PC-3 (cell line): Measurements from ENCODE around the gene SHROOM4. TPM values are rescaled to one million over a fixed set of nuclear protein-coding genes. Genes with fewer than 3 reads are reported as not detected.

Experiments used
- ATAC-seq: fragments of 200-7000 bp; cut with Tn5 transposase; 2 replicates; pipeline ENCODE4 v1.9.1; 2020; ENCODE audit warnings: mild to moderate bottlenecking, moderate library complexity
- BruUV-seq: library from RNA; stranded (reverse); fragments of 400-500 nt; replicated peaks from 2 replicates; lab custom pipeline; 2021; lab: Mats Ljungman, UMichigan
- CTCF ChIA-PET: fragments of 300-600 bp; sonication (Branson Sonifier 250); formaldehyde crosslinking; loops from one replicate; lab custom pipeline; 2022; ENCODE audit warnings: antibody characterized with exemption; lab: Charles Lee
- POLR2A ChIA-PET: fragments of 300-600 bp; sonication (Branson Sonifier 250); formaldehyde crosslinking; loops from one replicate; lab custom pipeline; 2022; ENCODE audit warnings: antibody characterized with exemption; ENCODE audit not compliant: unreplicated experiment; lab: Charles Lee
- DNase-seq: peaks from one replicate; pipeline ENCODE4 v3.0.0-alpha.2; 2015
- H2AFZ ChIP-seq: fragments of 300-600 bp; sonication (generic); 2 replicates; pipeline ENCODE4 v1.6.0; 2016; ENCODE audit warnings: antibody characterized with exemption, low read length
- H3F3A ChIP-seq: fragments of 300-600 bp; sonication (generic); one replicate; pipeline ENCODE4 v1.6.0; 2017; ENCODE audit warnings: antibody characterized with exemption, low read length, control low read depth, mild to moderate bottlenecking; ENCODE audit not compliant: unreplicated experiment
- H3K27ac ChIP-seq: fragments of 300-600 bp; sonication (generic); 2 replicates; pipeline ENCODE4 v1.5.1; 2016; ENCODE audit warnings: mild to moderate bottlenecking, low read length
- H3K27me3 ChIP-seq: fragments of 300-600 bp; sonication (generic); 2 replicates; pipeline ENCODE4 v1.6.1; 2016; ENCODE audit warnings: low read length, mixed read lengths
- H3K36me3 ChIP-seq: fragments of 300-600 bp; sonication (generic); 2 replicates; pipeline ENCODE4 v1.6.1; 2016; ENCODE audit warnings: low read depth, mixed run types, low read length, mixed read lengths
- H3K4me1 ChIP-seq: fragments of 300-600 bp; sonication (generic); 2 replicates; pipeline ENCODE4 v1.5.1; 2016; ENCODE audit warnings: low read length; ENCODE audit not compliant: insufficient read depth
- H3K4me2 ChIP-seq: fragments of 300-600 bp; sonication (generic); 2 replicates; pipeline ENCODE4 v1.6.0; 2016; ENCODE audit warnings: low read length
- H3K4me3 ChIP-seq: fragments of 300-600 bp; sonication (generic); 2 replicates; pipeline ENCODE4 v1.5.1; 2016; ENCODE audit warnings: mild to moderate bottlenecking, low read length, mixed read lengths
- H3K79me2 ChIP-seq: fragments of 300-600 bp; sonication (generic); 2 replicates; pipeline ENCODE4 v1.6.1; 2017; ENCODE audit warnings: low read length, mixed read lengths
- H3K9ac ChIP-seq: fragments of 300-600 bp; sonication (generic); 2 replicates; pipeline ENCODE4 v1.6.0; 2016; ENCODE audit warnings: mild to moderate bottlenecking, low read length
- H3K9me2 ChIP-seq: fragments of 300-600 bp; sonication (generic); replicated peaks from 2 replicates; pipeline ENCODE4 v1.6.1; 2016; ENCODE audit warnings: mixed run types, low read length, mixed read lengths
- H3K9me3 ChIP-seq: fragments of 300-600 bp; sonication (generic); 2 replicates; pipeline ENCODE4 v1.6.1; 2016; ENCODE audit warnings: low read length, mixed read lengths
- H4K20me1 ChIP-seq: fragments of 300-600 bp; sonication (generic); 2 replicates; pipeline ENCODE4 v1.6.1; 2016; ENCODE audit warnings: low read length, mixed read lengths
- CTCF ChIP-seq: fragments of 300-600 bp; sonication (generic); conservative IDR thresholded peaks from 2 replicates; pipeline ENCODE4 v1.5.1; 2017; ENCODE audit warnings: antibody characterized with exemption, low read depth, mild to moderate bottlenecking, low read length
- EZH2 ChIP-seq: fragments of 300-600 bp; sonication (generic); IDR thresholded peaks from one replicate; pipeline ENCODE4 v1.6.1; 2017; ENCODE audit warnings: antibody characterized with exemption, mild to moderate bottlenecking, low read length; ENCODE audit not compliant: unreplicated experiment
- EZH2phosphoT487 ChIP-seq: fragments of 300-600 bp; sonication (generic); IDR thresholded peaks from 2 replicates; pipeline ENCODE4 v1.6.1; 2018; ENCODE audit warnings: mild to moderate bottlenecking, antibody characterized with exemption, low read length, borderline replicate concordance
- intact Hi-C: fragments of 100-400 bp; cut with micrococcal nuclease; formaldehyde crosslinking; loops from 2 replicates; pipeline ENCODE4 v1.9.0; 2023
- total RNA-seq: library from RNA; depleted of rRNA; stranded (reverse); fragments of >200 nt; gene quantifications from 2 replicates; pipeline ENCODE4 v1.2.3, GENCODE V29; 2014

The SHROOM4 gene
- total RNA-seq, 1 experiment from 2014 or later = not detected

DNA sequence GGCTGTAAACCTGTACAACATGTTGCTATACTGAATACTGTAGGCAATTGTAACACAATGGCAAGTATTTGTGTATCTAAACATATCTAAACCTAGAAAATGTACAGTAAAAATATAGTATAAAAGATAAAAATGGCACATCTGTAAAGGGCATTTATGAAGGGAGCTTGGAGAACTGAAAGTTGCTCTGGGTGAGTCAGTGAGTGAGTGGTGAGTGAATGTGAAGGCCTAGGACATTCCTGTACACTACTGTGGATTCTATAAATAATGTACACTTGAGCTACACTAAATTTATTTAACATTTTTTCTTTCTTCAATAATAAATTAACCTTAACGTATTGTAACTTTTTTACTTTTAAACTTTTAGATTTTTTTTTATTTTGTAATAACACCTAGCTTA is 5.0 kb upstream of the SHROOM4 start:
- TF ChIP-seq EZH2 (no peak), EZH2phosphoT487 (no peak), CTCF (no peak)
- DNase-seq (no peak), ATAC-seq (no peak)
- Histone ChIP-seq H2AFZ (no peak overlapping the region), H3K4me2 (no peak overlapping the region), H3F3A (no peaks in the 10 kb centered on the region), H3K4me1 (no peaks in the 10 kb centered on the region), H3K27ac (no peak overlapping the region), H3K9me2 (no peaks in the 10 kb centered on the region), H3K36me3 (no peaks in the 10 kb centered on the region), H3K9ac (no peak overlapping the region), H4K20me1 (no peaks in the 10 kb centered on the region), H3K9me3 (no peaks in the 10 kb centered on the region), H3K27me3 (no peaks in the 10 kb centered on the region), H3K79me2 (no peaks in the 10 kb centered on the region), H3K4me3 (no peak overlapping the region)
- no TSS peak for BruUV-seq
- ChIA-PET POLR2A (no interaction called here), CTCF (no interaction called here)
- intact Hi-C loops = no loop called here

- Histone ChIP-seq H3K79me2 (no peaks in the 10 kb centered on the region), H3K27me3 (0 out of 2 replicates have a peak, but pooled peaks cover 4% of the 10 kb centered on the region), H3K4me1 (no peaks in the 10 kb centered on the region), H3K27ac (no peak overlapping the region), H4K20me1 (no peaks in the 10 kb centered on the region), H3K36me3 (no peaks in the 10 kb centered on the region), H2AFZ (no peak overlapping the region), H3K9ac (no peak overlapping the region), H3K4me2 (no peak overlapping the region), H3K9me2 (no peaks in the 10 kb centered on the region), H3K9me3 (no peaks in the 10 kb centered on the region), H3K4me3 (no peak overlapping the region), H3F3A (no peaks in the 10 kb centered on the region)
- no peak for TF ChIP-seq EZH2phosphoT487
- TF ChIP-seq CTCF = no peak
- TF ChIP-seq EZH2 = no peak
- intact Hi-C loops = no loop called here
- POLR2A ChIA-PET = no interaction called here
- ATAC-seq = no peak
- DNase-seq = peak; percentile 7
- CTCF ChIA-PET = no interaction called here
- no TSS peak for BruUV-seq
These were observed 1.1 kb upstream of the SHROOM4 start for GRCh38 chrX:50815120-50815519.

DNA sequence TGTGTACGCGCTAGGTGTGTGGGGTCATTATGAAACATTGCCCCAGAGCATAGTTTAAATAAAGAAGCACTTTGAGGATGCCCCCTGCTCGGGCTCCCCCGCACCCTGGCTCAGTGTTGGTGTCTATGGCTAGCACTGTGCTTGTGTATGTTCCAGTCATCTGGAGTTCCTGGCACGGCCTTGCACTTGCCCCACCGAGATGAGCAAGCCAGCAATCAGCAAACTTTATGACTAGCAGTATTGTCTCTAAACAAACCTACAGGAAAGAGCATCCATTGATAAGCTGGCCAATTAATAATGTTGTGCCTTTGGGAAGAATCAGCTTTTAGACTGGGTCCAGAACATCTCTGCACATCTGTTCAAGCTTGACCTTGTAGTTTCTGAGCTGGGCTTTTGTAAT is 707 bp upstream of the SHROOM4 start:
- no peak overlapping the region for H3K4me3 ChIP-seq
- H3K9me3 ChIP-seq = no peaks in the 10 kb centered on the region
- no peak for TF ChIP-seq EZH2
- no peak for TF ChIP-seq CTCF
- H3K79me2 ChIP-seq = no peaks in the 10 kb centered on the region
- H3K27me3 ChIP-seq = 0 out of 2 replicates have a peak, but pooled peaks cover 4% of the 10 kb centered on the region
- H3K27ac ChIP-seq = no peak overlapping the region
- DNase-seq (no peak), ATAC-seq (no peak)
- no peaks in the 10 kb centered on the region for H3K9me2 ChIP-seq
- no peak overlapping the region for H3K4me2 ChIP-seq
- intact Hi-C loops = no loop called here
- H3K36me3 ChIP-seq = no peaks in the 10 kb centered on the region
- no peaks in the 10 kb centered on the region for H4K20me1 ChIP-seq
- BruUV-seq = no TSS peak
- H3K9ac ChIP-seq = no peak overlapping the region
- CTCF ChIA-PET = no interaction called here
- H3K4me1 ChIP-seq = no peaks in the 10 kb centered on the region
- POLR2A ChIA-PET = no interaction called here
- no peak overlapping the region for H2AFZ ChIP-seq
- H3F3A ChIP-seq = no peaks in the 10 kb centered on the region
